Activated CD4-positive, alpha-beta T cell treated with anti-CD3 and anti-CD28 coated beads, Interleukin-2, amount 50 U/mL, for 48 hours (primary cell): ENCODE measurements around the gene POLR2M.

Experiments used
- DNase-seq, 2 experiments: peaks; one replicate each; pipeline ENCODE4 v3.0.0-alpha.2; 2020

Gene POLR2M

DNA sequence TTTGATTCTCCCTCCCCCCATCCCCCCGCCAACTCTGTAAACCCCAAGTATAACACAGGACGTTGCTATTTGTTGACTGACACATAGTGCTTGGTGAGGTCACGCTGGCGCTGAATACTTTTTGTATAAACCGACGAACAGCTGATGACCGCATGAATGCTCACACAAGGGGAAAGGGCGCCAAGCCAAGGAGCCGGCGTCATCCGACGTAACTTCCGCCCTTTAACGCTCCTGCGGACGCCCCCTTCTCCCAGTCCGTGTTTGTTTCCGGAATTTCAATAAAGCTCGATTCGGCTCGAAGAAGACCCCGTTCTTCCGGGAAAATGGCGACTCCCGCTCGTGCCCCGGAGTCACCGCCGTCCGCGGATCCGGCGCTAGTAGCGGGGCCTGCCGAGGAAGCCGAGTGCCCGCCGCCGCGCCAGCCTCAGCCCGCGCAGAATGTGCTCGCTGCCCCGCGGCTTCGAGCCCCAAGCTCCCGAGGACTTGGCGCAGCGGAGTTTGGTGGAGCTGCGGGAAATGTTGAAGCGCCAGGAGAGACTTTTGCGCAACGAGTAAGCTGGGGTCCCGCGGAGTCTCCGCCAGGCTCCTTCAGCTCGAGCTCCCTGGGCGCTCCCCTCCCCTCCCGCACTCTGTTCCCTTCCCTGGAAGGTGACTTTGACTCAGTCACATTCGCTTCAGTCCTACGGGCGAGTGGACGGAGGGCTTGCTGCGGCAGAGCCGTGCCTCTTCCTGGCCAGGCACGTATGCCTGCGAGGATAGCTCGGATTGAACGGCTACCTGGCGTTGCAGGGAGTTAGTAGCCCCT lies at the start of gene POLR2M:
TSS of gene POLR2M (plus strand) at position 310 of the 805 bp plus-strand sequence. CDS start at position 439, 129 bp downstream.
- peak; percentile 88 to 92 for DNase-seq

DNA sequence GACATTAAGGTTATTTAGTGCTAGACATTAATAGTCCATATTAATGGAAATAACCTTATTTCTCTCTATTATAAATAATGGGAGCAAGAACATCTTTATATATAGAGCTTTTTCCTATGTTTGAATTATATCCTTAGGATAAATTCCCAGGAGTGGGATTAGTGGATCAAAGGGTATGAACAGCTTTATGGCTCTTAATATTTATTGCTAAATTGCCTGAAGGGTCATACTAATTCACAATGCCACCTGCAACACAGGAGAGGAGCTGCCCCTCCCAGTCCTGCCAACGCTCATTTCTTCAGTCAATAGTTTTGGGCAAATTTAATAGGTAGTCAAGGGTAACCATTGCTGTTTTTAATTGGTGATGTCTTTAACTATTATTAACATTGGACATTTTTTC lies 48.9 kb upstream of the POLR2M start:
- DNase-seq: no peak

DNA sequence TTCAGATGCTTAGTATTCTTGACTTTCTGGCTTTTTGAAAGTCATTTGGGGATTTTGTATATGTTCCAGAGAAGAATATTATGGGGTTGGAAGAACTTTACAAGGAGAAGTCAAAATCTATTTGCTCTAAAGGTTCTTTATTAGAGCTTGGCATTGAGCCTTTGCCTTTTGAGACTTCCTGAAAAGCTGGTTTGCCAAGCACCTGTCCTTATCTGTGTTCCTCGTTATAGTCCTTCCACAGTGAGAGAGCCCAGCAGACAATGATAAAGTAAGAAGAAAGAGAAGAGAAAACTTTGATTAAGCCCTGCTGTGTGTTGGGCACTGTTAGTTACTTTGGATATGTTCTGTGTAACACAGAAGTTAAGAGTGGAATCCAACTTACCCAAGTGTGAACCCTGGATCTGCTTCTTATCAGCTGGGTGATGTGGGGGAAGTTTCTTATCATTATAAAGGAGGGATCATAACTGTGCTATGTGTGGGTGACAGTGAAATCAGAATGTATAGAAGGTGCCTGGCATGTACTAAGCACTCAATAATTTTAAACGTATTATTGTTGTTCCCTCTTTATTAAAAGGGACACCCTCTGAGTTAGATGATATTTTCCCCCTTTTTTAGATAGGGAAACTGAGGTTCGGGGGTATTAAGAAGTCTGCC lies 44.3 kb upstream of the POLR2M start:
- DNase-seq: no peak

DNA sequence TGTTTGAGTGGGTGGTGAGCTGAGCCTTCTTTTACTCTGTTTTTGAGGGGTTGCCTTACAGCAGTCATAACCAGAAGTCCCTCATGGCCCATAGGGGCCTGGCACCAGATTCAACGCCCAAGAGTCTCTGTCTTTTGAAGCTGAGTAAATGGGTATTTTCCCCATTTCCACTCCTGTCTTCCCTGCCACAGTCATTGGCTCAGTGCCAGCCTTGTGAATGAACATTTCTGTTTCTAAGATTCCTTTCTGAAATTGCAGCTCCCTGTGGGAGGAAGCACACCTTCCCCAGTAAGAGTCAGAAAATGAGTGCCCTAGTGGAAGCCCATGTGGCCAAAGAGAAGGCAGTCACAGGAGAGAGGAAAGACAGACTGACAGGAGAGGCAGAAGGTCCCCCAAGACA lies 43.7 kb upstream of the POLR2M start:
- DNase-seq: no peak

DNA sequence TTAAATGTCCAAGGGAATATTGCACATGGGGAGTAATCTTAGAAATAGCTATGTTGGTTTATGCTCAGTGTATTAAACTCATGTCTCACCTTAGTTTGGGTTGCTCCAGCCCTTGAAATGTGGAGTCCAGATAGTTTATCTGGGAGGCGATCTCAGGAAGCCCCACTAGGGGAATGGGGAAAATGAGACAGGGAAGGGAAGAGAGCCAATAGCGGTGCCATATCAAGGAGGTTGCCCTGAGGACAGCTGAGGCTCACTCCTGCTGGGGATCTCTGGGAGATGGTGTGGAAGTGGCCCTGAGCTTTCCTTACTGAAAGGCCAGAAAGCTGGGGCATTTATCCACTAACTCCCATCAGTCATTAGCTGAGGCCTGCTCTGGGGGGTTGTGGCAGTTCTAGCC lies 43.3 kb upstream of the POLR2M start:
- no peak for DNase-seq

DNA sequence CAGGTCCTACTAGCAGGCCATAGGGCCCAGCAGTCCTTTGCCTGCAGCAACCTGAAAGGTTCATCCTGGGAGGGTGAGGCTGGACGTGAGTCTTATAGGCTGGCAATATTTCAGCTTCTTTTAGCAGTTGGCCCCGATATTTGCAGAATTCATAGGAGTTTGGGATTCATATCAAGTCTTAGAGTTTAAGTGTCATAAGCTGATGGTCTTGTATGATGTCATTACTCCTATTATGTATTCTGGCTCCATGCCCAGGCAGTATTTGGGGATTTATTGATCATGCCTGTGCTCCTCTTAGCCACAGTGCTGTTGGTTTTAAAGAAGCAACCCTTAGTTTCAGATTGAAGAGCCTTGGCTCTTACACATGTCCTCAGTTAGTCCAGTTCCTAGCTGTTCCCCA lies 41.3 kb upstream of the POLR2M start:
- no peak for DNase-seq

DNA sequence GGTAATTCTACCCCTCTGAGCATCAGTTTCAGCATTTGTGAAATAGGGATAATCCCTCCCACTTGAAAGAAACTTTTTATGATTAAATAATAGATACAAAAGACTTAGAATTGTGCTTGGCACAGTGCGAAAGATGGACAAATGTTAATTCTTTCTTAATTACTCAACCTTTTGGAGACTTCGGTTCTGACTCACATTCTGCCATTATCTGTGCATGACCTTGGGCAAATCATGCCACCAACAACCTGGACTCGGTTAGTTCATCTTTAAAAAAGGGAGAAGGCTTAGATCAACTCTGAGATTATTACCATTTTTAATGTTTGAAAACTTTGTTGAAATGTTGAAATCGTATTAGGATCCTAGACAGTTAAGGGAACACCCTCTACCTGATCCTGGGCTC lies 40.6 kb upstream of the POLR2M start:
- DNase-seq: no peak

DNA sequence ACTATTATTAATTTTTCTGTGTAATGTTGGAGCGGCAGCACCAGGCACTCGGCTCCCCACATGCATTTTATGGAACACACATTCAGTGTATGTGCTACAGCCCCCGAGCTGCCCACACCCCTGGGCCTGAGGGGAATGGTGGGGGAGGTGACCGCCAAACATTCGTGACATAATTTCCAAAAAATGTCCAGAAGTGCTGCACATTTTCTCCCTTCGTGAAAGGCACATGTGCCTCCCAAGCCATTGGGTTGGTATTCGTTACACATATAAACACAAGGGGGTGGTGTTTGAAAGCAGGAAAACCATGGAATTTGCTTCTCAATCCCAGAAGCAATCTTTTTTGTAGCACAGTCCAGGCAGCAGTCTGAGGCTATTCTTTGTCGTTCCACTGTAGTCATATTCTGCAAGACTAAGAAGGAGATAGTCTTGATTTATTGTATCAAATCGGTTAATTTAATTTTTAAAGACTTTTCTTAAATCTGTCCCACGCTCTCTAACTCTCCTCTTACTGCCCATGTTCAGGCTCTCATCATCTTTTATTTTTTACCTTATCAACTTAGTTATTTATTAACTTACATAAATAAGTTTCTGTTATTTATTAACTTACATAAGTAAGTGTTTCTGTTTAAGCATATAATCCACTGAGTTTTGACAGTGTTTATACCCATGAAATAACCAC lies 39.2 kb upstream of the POLR2M start:
- DNase-seq: no peak

DNA sequence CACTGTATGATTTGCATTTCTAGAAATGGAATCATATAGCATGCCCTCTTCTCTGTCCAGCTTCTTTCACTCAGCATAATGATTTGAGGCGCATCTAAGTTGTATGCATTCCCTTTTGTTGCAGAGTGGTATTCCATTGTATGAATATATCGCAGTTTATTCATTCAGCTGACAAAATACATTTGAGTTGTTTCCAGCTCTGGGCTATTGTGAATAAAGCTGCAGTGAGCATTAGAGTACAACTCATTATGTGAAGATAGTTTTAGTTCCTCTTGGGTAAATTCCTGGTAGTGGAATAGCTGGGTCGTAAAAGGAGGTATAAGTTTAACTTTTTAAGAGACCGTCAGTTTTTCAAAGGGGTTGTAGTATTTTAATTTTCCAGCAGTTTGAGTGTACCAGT lies 38.5 kb upstream of the POLR2M start:
- no peak for DNase-seq

DNA sequence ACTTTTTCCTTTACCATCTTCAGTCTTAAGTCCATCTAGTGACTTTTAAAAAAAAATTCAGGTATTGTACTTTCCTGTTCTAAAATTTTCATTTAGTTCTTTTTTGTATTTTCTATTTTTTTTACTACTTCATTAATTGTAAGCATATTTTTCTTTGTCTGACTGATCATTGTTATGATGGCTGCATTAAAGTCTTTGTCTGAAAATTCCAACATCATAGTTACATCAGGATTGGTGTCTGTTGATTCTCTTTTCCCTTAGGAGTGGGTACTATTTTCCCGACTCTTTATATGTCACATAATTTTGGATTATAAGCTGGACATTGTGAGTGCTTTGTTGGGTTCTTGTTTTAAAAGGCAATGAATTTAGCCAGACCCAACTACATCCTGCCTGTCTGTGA lies 34.9 kb upstream of the POLR2M start:
- DNase-seq: no peak

DNA sequence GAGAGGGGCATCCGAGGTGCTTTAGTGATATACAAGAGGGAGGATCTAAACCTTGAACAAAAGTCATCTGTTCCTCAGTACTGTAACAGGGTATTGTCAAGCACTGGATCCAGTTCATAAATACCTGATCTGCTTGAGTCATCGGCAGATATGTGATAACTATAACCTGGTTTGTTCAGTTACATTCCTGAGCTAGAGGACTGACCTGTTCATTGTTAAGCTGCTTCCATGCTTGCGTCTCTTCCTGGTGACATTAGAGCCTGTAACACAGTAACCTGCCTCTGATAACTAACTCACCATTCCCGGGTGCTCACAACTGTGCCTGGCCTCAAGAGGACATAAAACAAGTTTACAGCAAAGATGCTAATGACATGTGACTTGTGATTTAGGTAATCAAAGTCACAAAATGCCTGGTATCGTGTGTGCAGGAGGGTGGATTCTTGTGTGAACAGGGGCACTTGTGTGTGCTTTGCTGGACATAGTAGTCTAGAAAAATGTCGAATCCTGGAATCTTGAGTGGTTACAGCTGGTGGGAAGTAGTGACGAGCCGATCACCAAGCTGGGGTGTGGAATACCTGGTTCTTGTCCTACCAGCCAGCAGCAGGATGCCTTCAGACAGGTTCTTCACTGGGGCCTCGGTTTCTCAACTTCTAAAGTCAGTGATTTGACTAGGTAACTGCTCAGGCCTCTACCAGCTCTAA lies 30.9 kb upstream of the POLR2M start:
- no peak for DNase-seq

DNA sequence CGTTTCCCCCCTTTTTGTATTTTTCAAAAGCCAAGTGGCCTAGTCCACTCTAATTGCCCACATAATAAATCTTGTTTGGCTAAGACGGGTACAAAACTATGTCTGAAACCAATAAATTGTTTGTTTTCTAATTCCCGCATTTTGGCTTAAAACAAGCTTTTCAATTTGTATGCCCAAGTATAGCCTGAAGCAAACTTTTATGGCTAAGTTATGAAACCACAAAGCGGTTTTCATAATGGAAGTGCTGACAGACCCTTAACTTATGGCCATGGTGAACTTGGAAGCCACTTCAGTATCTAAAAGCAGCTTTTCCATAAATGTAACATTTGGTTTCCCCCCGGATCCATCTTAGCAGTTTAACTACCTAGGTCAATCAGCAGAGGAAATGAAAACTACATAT lies 29.9 kb upstream of the POLR2M start:
- DNase-seq: no peak

DNA sequence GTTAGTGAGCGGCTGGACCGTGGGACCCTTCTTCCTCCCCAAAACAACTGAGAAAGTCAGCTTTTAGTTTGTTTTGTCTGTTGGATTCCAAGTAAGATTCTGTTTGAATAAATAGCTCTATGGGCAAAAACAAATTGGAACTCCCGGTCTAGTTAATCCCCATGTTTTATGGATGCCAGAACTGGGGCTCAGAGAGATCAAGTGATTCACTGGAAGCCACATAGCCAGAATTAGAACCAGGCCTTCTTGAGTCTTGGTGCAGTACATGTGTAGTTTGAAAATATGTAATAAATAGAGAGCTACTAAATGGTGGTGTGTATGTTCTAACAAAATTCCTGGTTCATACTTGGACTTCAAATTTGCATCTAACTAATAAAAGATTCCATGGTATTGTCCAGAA lies 29.3 kb upstream of the POLR2M start:
- DNase-seq: no peak

DNA sequence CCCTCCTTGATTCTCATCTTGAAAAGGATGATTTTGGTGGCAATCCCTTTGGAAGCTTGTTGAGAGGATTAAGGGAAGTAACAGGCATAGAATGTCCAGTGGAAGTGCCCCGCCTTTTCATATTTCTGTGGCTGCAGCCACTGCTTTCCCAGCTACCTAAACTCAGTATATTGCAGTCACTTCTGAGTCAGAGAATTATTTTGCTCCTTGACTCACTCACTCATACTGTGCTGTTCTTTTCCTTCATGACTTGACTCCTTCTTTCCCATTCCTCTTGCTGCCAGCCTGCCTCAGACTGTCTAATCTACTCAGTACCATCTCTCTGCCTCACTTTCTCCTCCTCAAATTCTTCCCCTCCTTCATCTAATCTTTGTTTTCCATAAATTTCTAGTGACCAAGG lies 26.5 kb upstream of the POLR2M start:
- DNase-seq: no peak

DNA sequence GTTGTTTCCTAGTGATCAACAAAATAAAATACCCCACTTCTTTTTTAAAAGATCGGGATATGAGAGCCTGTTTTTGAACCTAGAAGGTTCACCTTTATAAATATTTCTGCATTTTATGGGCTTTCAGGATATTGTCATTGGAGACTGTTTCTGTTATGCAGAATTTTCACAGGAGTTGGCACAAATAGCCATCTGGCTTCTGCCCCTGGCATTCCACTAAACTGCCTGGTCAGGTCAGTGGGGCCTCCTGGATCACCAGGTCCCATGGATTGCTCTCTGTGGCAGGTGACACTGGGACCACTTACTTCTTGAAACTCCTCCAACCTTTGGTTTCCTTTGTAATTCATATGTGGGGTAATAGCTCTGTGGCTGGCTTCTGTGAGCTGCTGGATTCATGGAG lies 25.5 kb upstream of the POLR2M start:
- DNase-seq: no peak

DNA sequence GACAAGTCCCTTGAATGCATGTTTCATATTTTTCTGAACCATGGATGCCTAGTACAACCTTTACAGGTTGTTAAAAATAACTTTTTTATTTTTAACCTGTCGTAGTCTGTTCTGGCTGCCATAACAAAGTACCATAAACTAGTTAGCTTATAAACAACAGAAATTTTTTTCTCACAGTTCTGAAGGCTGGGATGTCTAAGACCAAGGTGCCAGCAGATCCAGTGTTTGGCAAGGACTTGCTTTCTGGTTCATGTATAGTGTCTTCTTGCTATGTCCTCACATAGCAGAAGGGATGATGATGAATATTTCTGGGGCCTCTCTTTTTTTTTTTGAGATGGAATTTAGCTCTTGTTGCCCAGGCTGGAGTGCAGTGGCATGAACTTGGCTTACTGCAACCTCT lies 23.0 kb upstream of the POLR2M start:
- DNase-seq: no peak

DNA sequence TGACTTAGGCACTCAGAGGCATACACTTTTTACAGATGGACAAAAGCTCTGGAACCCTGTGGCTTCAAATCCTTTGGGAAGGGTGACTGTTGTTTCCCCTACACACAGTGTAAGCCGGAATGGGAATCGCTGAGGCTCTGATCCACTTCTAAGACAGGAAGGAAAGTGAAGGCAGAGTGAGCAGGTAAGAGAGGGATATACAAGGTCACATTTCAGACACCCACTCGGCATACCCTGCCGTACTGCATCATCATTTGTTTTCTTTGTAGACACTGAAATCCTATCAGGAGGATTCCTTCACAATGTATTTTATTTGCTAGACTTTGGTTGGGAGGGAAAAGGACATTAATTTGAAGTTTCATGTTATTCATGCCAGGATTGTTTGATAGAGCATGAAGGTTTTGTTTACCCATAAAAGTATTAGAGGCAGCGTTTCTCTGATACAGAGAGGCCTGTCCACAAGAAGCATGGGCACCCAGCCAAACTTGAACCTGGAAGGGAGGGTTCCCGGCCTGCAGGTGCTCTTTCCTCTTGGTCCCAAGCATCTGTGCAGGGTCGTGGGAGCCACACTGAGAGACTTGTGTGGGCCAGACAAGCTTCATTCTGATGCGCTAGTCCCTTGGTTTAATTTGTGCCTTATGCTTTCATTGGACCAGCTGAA lies 21.9 kb upstream of the POLR2M start:
- DNase-seq: no peak

DNA sequence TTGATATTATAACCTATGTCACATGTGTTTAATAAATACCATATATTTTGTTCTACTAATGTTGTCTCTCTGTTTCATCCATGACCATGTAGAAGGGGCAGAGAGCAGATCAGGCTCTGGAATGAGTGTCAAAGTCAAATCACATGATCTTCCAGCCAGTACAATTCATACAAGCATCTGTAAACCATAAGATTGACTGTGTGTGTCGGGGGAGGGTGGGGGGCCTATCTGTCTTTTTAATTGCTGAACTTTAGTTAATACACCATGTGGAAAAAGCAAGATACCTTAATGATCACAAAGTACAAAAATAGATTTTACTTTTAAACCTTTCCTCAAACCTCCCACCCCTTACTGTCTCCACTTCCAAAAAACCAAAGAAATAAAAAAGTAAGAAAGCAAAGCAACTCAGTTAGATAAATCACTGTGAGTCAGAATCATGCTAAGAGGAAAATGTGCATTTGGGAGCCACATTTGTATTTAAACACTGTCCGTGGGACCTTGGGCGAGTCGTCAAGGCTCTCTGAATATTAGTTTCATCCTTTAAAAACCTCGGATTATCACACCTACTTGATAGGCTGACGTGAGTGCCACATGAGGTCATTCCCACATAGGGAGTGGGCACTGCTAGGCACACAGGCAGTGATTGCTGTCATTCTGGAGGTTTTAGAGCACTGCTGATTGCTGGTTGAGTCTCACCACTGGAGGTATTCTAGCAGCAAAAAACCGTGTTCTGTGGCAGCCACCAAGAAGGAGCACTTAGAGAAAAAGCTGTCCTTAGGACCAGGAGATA lies 21.0 kb upstream of the POLR2M start:
- no peak for DNase-seq

DNA sequence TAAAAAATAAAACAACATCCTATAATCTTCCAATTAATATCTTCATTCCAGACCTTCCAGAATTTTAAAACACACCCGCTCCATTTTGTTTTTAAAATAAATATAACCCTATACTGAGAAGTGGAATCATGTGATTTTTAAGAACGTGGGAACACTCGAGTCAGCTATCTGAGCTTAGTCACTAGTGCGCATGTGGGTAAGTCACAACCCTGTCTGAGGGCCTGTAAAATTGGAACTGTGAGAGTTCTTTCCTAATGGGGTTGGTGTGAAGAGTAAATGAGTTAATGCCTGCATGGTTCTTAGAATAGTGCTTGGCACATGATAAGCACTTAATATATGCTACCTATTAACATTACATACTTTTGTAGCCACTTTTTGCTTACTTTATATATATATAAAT lies 19.9 kb upstream of the POLR2M start:
- no peak for DNase-seq

DNA sequence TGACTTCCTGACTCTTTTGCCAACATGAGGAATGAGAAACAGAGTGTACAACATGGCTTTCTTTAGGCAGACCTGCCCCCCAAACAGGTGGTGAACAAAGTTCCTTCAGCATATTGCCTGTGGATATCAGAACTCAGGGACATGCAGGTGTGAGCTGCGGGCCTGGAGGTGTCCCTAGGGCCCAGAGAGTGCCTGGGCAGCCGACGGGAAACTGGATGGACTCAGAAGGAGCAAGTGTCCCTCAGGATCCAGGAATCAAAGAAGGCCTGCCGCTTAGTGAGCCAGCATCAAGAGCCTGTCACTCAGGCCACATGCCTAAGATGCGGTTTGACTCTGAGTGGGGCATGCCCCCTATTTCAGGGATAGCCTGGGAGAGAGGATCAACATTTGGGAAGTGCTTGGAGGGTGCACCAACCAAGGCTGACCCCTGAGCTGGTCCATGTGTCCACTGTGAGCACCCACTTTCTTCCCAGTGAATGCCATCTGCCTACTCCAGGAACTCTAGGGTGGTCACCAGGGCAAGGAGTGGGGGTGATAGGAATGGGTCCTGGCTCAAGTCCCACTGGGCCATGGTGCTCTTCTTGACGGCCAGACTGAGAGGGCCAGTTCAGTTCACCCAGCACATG lies 16.1 kb upstream of the POLR2M start:
- DNase-seq: no peak

DNA sequence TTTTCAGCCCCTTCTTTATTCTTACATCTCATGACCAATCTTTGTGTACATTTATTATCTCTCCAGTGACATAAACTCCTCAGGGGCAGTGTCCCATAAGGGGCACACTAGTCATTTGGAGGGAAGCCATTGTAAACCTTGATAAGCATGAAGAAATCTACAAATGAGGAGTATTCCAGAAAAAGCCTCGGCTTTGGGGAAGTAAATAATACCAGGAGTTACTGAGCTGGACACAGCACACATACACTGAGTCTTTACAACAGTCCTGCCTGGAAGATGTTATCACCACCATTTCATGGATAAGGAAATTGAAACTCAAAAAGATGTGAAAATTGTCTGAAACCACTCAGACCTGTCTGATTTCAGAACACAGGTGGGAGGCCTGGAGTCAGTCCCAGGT lies 15.4 kb upstream of the POLR2M start:
- no peak for DNase-seq

DNA sequence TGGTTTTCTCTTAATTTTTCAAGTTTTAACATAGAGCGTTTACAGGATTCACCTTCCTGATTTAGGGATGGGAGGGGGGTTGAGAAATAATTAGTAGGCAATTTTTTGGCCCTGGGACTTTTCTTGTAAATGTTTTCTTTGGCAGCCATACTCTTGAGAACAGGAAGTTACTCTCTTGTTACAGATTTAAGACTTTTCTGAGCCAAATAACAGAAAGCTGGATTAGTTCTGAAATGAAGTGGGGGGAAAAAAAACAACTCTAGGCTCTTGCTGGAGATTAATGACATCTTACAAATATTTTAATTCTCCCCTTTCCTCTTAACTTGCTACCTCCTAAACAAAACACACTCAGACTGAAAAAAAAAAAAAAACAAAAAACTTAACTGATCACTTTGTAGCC lies 13.8 kb upstream of the POLR2M start:
- DNase-seq: no peak
